PC-9 (cell line): ENCODE results near the gene CC2D1B. TPM values are rescaled to one million over a fixed set of nuclear protein-coding genes. Genes with fewer than 3 reads are reported as not detected.

ENCODE experiments used
- BruUV-seq: library from RNA; stranded (reverse); fragments of 400-500 nt; replicated peaks from 2 replicates; lab custom pipeline; 2021; lab: Mats Ljungman, UMichigan
- CTCF ChIA-PET: fragments of 300-600 bp; sonication (Branson Sonifier 250); formaldehyde crosslinking; loops from one replicate; lab custom pipeline; 2022; ENCODE audit warnings: antibody characterized with exemption; lab: Charles Lee
- POLR2A ChIA-PET: fragments of 300-600 bp; sonication (Branson Sonifier 250); formaldehyde crosslinking; loops from one replicate; lab custom pipeline; 2022; ENCODE audit warnings: antibody characterized with exemption; ENCODE audit not compliant: unreplicated experiment; lab: Charles Lee
- DNase-seq, 2 experiments: peaks; one replicate each; pipeline versions ENCODE4 v3.0.0 to v3.0.0-alpha.2; 2015 to 2022; ENCODE audit warnings: mixed read lengths in 1 of 2
- H2AFZ ChIP-seq: fragments of 200-600 bp; sonication (generic); 2 replicates; pipeline ENCODE4 v1.8.1; 2017; ENCODE audit warnings: antibody characterized with exemption
- H3F3A ChIP-seq: fragments of 200-600 bp; sonication (generic); 2 replicates; pipeline ENCODE4 v1.8.1; 2017; ENCODE audit warnings: antibody characterized with exemption, mild to moderate bottlenecking, low read depth; ENCODE audit not compliant: insufficient read depth
- H3K27ac ChIP-seq: fragments of 200-600 bp; sonication (generic); 2 replicates; pipeline ENCODE4 v1.6.1; 2016; ENCODE audit warnings: mixed run types
- H3K27me3 ChIP-seq: fragments of 200-600 bp; sonication (generic); 2 replicates; pipeline ENCODE4 v1.6.1; 2016; ENCODE audit warnings: low read depth, mixed run types; ENCODE audit not compliant: insufficient read depth
- H3K36me3 ChIP-seq: fragments of 200-600 bp; sonication (generic); 2 replicates; pipeline ENCODE4 v1.6.1; 2016; ENCODE audit warnings: low read depth, mixed run types
- H3K4me1 ChIP-seq: fragments of 200-600 bp; sonication (generic); replicated peaks from 2 replicates; pipeline ENCODE4 v1.6.1; 2016; ENCODE audit warnings: mixed run types; ENCODE audit not compliant: insufficient read depth
- H3K4me2 ChIP-seq: fragments of 200-600 bp; sonication (generic); 2 replicates; pipeline ENCODE4 v1.6.1; 2017; ENCODE audit warnings: mixed run types
- H3K4me3 ChIP-seq: fragments of 200-600 bp; sonication (generic); 2 replicates; pipeline ENCODE4 v1.6.1; 2016; ENCODE audit warnings: mixed run types
- H3K79me2 ChIP-seq: fragments of 200-600 bp; sonication (generic); 2 replicates; pipeline ENCODE4 v1.6.1; 2017; ENCODE audit warnings: low read depth, mixed run types
- H3K9me2 ChIP-seq: fragments of 200-600 bp; sonication (generic); 2 replicates; pipeline ENCODE4 v1.8.1; 2017; ENCODE audit warnings: mild to moderate bottlenecking; ENCODE audit not compliant: insufficient read depth
- H3K9me3 ChIP-seq: fragments of 200-600 bp; sonication (generic); 2 replicates; pipeline ENCODE4 v1.8.1; 2016; ENCODE audit warnings: low read depth; ENCODE audit not compliant: insufficient read depth
- H4K20me1 ChIP-seq: fragments of 200-600 bp; sonication (generic); 2 replicates; pipeline ENCODE4 v1.8.1; 2017; ENCODE audit not compliant: insufficient read depth
- EZH2 ChIP-seq: fragments of 200-600 bp; sonication (generic); IDR thresholded peaks from 2 replicates; pipeline ENCODE4 v1.8.0; 2017; ENCODE audit warnings: antibody characterized with exemption, low read depth
- intact Hi-C: fragments of 100-400 bp; cut with micrococcal nuclease; formaldehyde crosslinking; loops from one replicate; pipeline ENCODE4 v1.10.0; 2022; ENCODE audit not compliant: unreplicated experiment
- total RNA-seq: library from RNA; stranded (reverse); gene quantifications from 2 replicates; pipeline ENCODE4 v1.2.3, GENCODE V29; 2021
- TF ChIP-seq, protein P1 (sequence below): fragments of 200-600 bp; sonication (generic); conservative IDR thresholded peaks from 2 replicates; pipeline ENCODE4 v1.6.1; 2017; ENCODE audit warnings: mixed run types, antibody characterized with exemption, mild to moderate bottlenecking, moderate library complexity

CC2D1B gene
- total RNA-seq, 1 experiment from 2014 or later: 33.4 TPM

DNA sequence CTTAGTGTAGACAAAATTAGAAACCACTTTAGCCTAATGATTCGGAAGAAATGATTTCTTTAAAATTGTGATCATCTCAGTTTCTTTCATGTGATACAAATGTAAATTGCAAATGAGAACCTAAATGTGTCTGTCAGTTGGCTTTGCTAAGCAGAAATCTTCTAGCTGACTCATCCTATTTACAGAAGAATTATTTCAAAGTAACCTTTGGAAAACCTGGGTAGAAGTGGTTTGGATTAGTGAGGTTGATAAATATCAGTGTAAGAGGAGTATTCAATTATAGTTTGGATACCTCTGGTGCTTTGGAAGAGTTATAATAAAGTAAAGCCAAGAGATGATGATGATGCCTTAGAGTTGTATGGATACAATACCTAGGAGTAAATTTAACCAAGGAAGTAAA lies 37.4 kb downstream of the CC2D1B start:
- intact Hi-C loops: no loop called here
- Histone ChIP-seq H2AFZ (no peak overlapping the region), H3K36me3 (no peaks in the 10 kb centered on the region), H3K27me3 (no peaks in the 10 kb centered on the region), H4K20me1 (no peaks in the 10 kb centered on the region), H3K4me3 (no peak overlapping the region), H3K4me2 (no peak overlapping the region), H3F3A (no peaks in the 10 kb centered on the region), H3K9me3 (no peaks in the 10 kb centered on the region), H3K79me2 (no peaks in the 10 kb centered on the region), H3K9me2 (no peaks in the 10 kb centered on the region), H3K27ac (no peak overlapping the region), H3K4me1 (no peaks in the 10 kb centered on the region)
- ChIA-PET POLR2A (no interaction called here), CTCF (no interaction called here)
- no TSS peak for BruUV-seq
- TF ChIP-seq, protein P1, sequence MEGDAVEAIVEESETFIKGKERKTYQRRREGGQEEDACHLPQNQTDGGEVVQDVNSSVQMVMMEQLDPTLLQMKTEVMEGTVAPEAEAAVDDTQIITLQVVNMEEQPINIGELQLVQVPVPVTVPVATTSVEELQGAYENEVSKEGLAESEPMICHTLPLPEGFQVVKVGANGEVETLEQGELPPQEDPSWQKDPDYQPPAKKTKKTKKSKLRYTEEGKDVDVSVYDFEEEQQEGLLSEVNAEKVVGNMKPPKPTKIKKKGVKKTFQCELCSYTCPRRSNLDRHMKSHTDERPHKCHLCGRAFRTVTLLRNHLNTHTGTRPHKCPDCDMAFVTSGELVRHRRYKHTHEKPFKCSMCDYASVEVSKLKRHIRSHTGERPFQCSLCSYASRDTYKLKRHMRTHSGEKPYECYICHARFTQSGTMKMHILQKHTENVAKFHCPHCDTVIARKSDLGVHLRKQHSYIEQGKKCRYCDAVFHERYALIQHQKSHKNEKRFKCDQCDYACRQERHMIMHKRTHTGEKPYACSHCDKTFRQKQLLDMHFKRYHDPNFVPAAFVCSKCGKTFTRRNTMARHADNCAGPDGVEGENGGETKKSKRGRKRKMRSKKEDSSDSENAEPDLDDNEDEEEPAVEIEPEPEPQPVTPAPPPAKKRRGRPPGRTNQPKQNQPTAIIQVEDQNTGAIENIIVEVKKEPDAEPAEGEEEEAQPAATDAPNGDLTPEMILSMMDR: no peak
- no peak for TF ChIP-seq EZH2
- no peak for DNase-seq

DNA sequence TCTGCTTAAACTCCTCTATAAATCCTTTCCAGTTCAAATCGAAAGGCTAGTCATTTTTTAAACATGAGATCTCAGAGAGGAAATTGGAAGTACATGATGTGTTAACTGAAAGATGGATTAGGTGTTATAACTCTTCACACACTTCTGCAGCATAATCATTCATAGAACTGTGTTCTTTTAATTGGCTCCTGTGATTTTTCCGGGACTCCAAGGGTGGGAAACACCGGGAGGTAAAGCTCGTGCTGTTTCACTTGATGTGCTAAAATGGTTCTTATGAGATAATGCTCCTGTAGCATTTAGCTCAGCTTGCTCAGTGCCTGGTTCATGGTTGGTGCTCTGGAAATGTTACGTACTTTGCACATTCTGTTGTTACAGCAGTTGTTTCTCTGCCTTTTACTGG lies 40.2 kb downstream of the CC2D1B start:
- no peaks in the 10 kb centered on the region for H3K9me2 ChIP-seq
- no peaks in the 10 kb centered on the region for H3K79me2 ChIP-seq
- no peak overlapping the region for H3K4me2 ChIP-seq
- H3K9me3 ChIP-seq: no peaks in the 10 kb centered on the region
- BruUV-seq: no TSS peak
- intact Hi-C loops: no loop called here
- no peak overlapping the region for H3K27ac ChIP-seq
- H3K36me3 ChIP-seq: no peaks in the 10 kb centered on the region
- no peaks in the 10 kb centered on the region for H3K27me3 ChIP-seq
- no peaks in the 10 kb centered on the region for H4K20me1 ChIP-seq
- H3K4me3 ChIP-seq: no peak overlapping the region
- H2AFZ ChIP-seq: no peak overlapping the region
- POLR2A ChIA-PET: no interaction called here
- DNase-seq: no peak
- no peak for TF ChIP-seq EZH2
- TF ChIP-seq, protein P1: no peak
- H3K4me1 ChIP-seq: no peaks in the 10 kb centered on the region
- no peaks in the 10 kb centered on the region for H3F3A ChIP-seq
- CTCF ChIA-PET: no interaction called here

DNA sequence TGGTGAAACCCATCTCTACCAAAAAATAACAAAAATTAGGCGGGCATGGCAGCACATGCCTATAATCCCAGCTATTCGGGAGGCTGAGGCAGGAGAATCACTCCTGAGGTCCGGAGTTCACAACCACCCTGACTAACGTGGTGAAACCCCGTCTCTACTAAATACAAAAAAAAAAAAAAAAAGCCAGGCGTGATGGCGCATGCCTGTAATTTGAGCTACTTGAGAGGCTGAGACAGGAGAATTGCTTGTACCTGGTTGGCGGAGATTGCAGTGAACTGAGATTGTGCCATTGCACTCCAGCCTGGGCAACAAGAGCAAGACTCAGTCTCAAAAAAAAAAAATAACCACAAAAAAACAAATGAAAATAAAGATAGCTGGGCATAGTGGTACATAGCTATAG lies 42.3 kb downstream of the CC2D1B start:
- intact Hi-C loops: no loop called here
- Histone ChIP-seq H2AFZ (no peak overlapping the region), H3K79me2 (no peaks in the 10 kb centered on the region), H3K4me3 (no peak overlapping the region), H3F3A (no peaks in the 10 kb centered on the region), H4K20me1 (no peaks in the 10 kb centered on the region), H3K36me3 (no peaks in the 10 kb centered on the region), H3K9me3 (no peaks in the 10 kb centered on the region), H3K4me1 (no peaks in the 10 kb centered on the region), H3K27ac (no peak overlapping the region), H3K4me2 (no peak overlapping the region), H3K27me3 (no peaks in the 10 kb centered on the region), H3K9me2 (no peaks in the 10 kb centered on the region)
- ChIA-PET CTCF (interaction anchor here (0.6 kb wide), 1 partner anchor 90 kb away, joined by 3 read pairs; no protein-coding TSS in a partner anchor), POLR2A (no interaction called here)
- no TSS peak for BruUV-seq
- no peak for DNase-seq
- TF ChIP-seq, protein P1: no peak
